Astrocyte of the spinal cord (primary cell): ENCODE measurements around the gene PACC1.

Experiments
- DNase-seq: peaks from one replicate; pipeline ENCODE4 v3.0.0; 2011; ENCODE audit warnings: low read depth, low spot score
- H3K4me3 ChIP-seq: 2 replicates; pipeline ENCODE4 v1.5.1; 2011; ENCODE audit warnings: low read depth, mild to moderate bottlenecking, low read length, moderate library complexity
- CTCF ChIP-seq: IDR thresholded peaks from 2 replicates; pipeline ENCODE4 v1.5.1; 2012; ENCODE audit warnings: low read depth, mild to moderate bottlenecking, low read length, inconsistent platforms
- in situ Hi-C: cut with HindIII; loops from 2 replicates; pipeline ENCODE4 v1.10.0; 2017; ENCODE audit warnings: low sequenced_read_pairs

PACC1 gene

GRCh38 chr1:212414328-212415106 is at the start of gene PACC1:
Gene PACC1, minus strand, starts transcription at chr1:212414886. Its CDS starts 129 bp downstream, at chr1:212414757.
- in situ Hi-C loops: no loop called here
- DNase-seq: peak; percentile 76
- H3K4me3 ChIP-seq: peak within 1 kb of the TSS; percentile 82
- TF ChIP-seq CTCF: no peak

GRCh38 chr1:212463565-212464285 is 49.0 kb upstream of the PACC1 start:
- in situ Hi-C loops: no loop called here

GRCh38 chr1:212461916-212462660 is 47.4 kb upstream of the PACC1 start:
- DNase-seq: no peak
- H3K4me3 ChIP-seq: no peak overlapping the region
- no peak for TF ChIP-seq CTCF
- in situ Hi-C loops: no loop called here

More at GRCh38 chr1:212463565-212464285, 49.0 kb upstream of the PACC1 start:
- no peak for DNase-seq
- no peak for TF ChIP-seq CTCF
- H3K4me3 ChIP-seq: no peak overlapping the region

- in situ Hi-C loops: no loop called here
- no peak for DNase-seq
- H3K4me3 ChIP-seq: no peak overlapping the region
- no peak for TF ChIP-seq CTCF
Observed at GRCh38 chr1:212460376-212460775, 45.7 kb upstream of the PACC1 start.

GRCh38 chr1:212459656-212460055 is 45.0 kb upstream of the PACC1 start:
- TF ChIP-seq CTCF: no peak
- in situ Hi-C loops: no loop called here
- no peak overlapping the region for H3K4me3 ChIP-seq
- DNase-seq: no peak

GRCh38 chr1:212458817-212459216 is 44.1 kb upstream of the PACC1 start:
- no peak for TF ChIP-seq CTCF
- DNase-seq: no peak
- in situ Hi-C loops: no loop called here
- no peak overlapping the region for H3K4me3 ChIP-seq
